Breast epithelium (tissue), 3 donors: ENCODE results near the gene GAGE1.
"Not testable (repeated sequence)": the region's sequence is repeated elsewhere in the genome, so short reads cannot be mapped to it uniquely, and the experiment has no call there.

ENCODE experiments used
- CTCF ChIP-seq, 3 donors: fragments of 450-650 bp; IDR thresholded peaks; one replicate each; pipeline ENCODE4 v1.5.1; 2016 to 2017; ENCODE audit warnings: antibody characterized with exemption in 3 of 3, mild to moderate bottlenecking in 3 of 3, moderate library complexity in 3 of 3
- POLR2AphosphoS5 ChIP-seq, 3 donors: sonication (generic); formaldehyde crosslinking; IDR thresholded peaks; one replicate each; pipeline ENCODE4 v1.6.1; 2017; ENCODE audit warnings: antibody characterized with exemption in 3 of 3

GRCh38 chrX:49579649-49580048, 19.2 kb upstream of the GAGE1 start, which contains the start of gene GAGE12H:
- TF ChIP-seq POLR2AphosphoS5, CTCF (IDR thresholded peaks at IDR 0.05): not testable (repeated sequence)
